ENCODE data around the gene FES.

FES gene

DNA sequence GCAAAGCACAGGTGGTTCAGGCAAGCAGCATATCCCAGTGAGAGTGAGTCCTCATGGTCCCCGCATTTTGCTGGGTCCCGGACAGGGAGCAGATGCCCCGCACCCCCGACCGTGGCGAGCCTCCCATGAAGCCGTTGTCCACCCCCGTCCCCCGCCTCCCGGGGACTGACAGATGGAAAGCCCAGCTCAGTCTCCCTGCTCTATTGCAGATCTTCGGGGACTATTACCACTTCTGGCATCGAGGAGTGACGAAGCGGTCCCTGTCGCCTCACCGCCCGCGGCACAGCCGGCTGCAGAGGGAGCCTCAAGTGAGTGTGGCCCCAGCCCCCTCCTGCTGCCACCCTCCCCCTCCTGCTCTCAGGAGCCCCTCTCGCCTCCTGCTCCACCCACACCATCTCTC, 8.3 kb upstream of the FES start:
- TF ChIP-seq, protein P1, sequence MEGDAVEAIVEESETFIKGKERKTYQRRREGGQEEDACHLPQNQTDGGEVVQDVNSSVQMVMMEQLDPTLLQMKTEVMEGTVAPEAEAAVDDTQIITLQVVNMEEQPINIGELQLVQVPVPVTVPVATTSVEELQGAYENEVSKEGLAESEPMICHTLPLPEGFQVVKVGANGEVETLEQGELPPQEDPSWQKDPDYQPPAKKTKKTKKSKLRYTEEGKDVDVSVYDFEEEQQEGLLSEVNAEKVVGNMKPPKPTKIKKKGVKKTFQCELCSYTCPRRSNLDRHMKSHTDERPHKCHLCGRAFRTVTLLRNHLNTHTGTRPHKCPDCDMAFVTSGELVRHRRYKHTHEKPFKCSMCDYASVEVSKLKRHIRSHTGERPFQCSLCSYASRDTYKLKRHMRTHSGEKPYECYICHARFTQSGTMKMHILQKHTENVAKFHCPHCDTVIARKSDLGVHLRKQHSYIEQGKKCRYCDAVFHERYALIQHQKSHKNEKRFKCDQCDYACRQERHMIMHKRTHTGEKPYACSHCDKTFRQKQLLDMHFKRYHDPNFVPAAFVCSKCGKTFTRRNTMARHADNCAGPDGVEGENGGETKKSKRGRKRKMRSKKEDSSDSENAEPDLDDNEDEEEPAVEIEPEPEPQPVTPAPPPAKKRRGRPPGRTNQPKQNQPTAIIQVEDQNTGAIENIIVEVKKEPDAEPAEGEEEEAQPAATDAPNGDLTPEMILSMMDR (conservative IDR thresholded peaks at IDR 0.05; ENCODE audit: low read length): no peak
- no peak overlapping the region for H3K4me3 ChIP-seq (ENCODE audit: low read length)
- no peak for DNase-seq (ENCODE audit: low read depth)

DNA sequence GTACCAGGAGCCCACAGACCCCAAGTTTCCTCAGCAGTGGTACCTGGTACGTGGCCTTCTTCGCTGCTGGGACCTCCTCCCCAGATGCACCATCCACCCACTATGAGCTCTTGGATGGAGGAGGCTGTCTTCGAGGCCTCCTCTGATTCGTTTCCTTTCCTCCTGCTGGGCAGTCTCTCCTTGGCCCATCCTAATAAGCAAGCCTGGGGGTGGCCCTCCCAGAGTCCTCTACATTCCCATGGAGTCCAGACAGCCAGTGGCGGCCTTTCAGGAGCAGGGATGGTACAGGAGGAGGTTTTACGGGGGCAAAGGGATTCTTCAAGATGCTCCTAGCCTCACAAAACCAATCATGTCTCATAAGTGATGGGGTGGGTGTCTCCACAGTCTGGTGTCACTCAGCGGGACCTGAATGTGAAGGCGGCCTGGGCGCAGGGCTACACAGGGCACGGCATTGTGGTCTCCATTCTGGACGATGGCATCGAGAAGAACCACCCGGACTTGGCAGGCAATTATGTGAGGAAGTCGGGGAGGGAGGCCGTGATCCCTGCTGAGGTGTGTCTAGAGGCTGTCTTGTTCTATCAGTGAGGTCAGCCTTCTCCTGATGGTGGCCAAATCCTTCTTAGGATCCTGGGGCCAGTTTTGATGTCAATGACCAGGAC, 7.7 kb upstream of the FES start:
- DNase-seq (ENCODE audit: low read depth): no peak
- no peak overlapping the region for H3K4me3 ChIP-seq (ENCODE audit: low read length)
- TF ChIP-seq, protein P1 (conservative IDR thresholded peaks at IDR 0.05; ENCODE audit: low read length): no peak

DNA sequence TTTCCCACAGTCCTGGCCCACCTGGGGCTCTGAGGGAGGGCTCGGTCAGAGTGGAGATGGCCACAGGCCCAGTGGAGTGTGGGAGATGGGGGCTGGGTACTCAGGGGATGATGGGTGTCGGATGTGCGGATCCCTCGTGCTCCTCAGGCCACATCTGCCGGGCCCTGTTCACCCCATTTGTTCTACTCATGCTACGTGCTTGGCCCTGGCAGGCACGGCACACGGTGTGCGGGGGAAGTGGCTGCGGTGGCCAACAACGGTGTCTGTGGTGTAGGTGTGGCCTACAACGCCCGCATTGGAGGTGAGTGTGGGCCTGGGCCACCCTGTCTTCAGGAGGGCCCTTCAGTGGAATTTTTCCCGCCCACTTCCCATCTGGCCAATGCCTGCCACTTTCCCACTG, 7.0 kb upstream of the FES start:
- TF ChIP-seq, protein P1 (conservative IDR thresholded peaks at IDR 0.05; ENCODE audit: low read length): no peak
- DNase-seq (ENCODE audit: low read depth): no peak
- H3K4me3 ChIP-seq (ENCODE audit: low read length): no peak overlapping the region

DNA sequence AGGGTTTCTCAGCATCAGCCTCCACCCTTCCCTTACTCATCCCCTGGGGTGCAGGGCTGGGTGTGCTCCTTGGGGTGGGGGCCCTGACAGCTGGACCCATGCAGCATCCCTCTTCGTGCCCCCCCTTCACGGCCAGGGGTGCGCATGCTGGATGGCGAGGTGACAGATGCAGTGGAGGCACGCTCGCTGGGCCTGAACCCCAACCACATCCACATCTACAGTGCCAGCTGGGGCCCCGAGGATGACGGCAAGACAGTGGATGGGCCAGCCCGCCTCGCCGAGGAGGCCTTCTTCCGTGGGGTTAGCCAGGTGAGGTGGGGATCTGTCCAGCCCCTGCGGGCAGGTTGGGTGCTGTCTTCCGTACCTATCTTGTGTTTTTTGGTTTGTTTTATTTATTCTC, 6.3 kb upstream of the FES start:
- no peak overlapping the region for H3K4me3 ChIP-seq (ENCODE audit: low read length)
- TF ChIP-seq, protein P1 (conservative IDR thresholded peaks at IDR 0.05; ENCODE audit: low read length): no peak
- no peak for DNase-seq (ENCODE audit: low read depth)

DNA sequence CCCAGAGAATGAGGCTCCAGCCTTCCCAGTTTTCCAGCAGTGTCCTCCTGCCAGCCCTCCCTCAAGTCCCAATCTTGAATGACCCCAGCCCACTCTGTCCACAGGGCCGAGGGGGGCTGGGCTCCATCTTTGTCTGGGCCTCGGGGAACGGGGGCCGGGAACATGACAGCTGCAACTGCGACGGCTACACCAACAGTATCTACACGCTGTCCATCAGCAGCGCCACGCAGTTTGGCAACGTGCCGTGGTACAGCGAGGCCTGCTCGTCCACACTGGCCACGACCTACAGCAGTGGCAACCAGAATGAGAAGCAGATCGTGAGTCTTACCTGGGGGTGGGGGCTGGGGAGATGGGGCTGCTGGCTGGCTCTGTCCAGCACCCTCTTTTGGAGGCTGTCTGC, 5.6 kb upstream of the FES start:
- no peak for DNase-seq (ENCODE audit: low read depth)
- no peak overlapping the region for H3K4me3 ChIP-seq (ENCODE audit: low read length)
- TF ChIP-seq, protein P1 (conservative IDR thresholded peaks at IDR 0.05; ENCODE audit: low read length): no peak

DNA sequence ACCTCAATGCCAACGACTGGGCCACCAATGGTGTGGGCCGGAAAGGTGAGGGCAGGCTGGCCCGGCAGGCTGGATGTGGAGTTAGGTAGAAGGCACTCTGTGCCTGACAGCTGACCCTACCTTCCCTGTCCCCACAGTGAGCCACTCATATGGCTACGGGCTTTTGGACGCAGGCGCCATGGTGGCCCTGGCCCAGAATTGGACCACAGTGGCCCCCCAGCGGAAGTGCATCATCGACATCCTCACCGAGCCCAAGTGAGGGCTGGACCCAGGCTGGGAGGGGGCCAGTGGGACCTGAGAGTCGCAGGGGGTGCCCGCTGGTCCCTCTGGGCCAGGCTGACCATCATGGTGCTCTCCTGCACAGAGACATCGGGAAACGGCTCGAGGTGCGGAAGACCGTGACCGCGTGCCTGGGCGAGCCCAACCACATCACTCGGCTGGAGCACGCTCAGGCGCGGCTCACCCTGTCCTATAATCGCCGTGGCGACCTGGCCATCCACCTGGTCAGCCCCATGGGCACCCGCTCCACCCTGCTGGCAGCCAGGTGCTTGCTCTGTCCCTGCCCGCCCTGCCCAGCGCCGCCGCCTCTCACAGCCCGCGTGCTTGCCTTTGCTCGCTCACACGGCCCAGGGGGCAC, 4.5 kb upstream of the FES start:
- no peak for DNase-seq (ENCODE audit: low read depth)
- TF ChIP-seq, protein P1 (conservative IDR thresholded peaks at IDR 0.05; ENCODE audit: low read length): no peak
- H3K4me3 ChIP-seq (ENCODE audit: low read length): no peak overlapping the region
